Activated CD8-positive, alpha-beta memory T cell treated with anti-CD3 and anti-CD28 coated beads, Interleukin-2, amount 50 U/mL, for 48 hours (primary cell): Measurements from ENCODE around the gene PRKCA.

ENCODE experiments used
- DNase-seq: peaks from one replicate; pipeline ENCODE4 v3.0.0-alpha.2; 2020

The PRKCA gene

DNA sequence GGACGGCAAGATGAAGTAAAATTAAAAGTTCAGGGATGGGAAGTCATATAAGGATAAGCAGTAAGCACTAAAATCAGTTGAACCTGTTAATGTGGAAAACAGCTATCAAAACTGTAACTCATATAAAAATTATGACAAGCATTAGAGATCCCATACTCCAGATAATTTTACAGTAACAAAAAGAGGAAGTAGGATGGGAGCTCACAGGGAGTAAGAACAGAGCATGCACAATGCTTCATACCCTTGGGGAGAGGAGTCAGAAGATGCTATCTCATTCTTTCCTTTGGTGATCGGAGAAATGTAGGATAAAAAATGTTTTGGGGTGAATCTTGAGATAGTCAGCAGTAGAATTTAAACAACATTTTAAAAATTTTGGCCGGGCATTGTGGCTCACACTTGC lies 367.8 kb downstream of the PRKCA start:
- DNase-seq = no peak

GRCh38 chr17:66671156-66671555 lies 368.7 kb downstream of the PRKCA start:
- no peak for DNase-seq

DNA sequence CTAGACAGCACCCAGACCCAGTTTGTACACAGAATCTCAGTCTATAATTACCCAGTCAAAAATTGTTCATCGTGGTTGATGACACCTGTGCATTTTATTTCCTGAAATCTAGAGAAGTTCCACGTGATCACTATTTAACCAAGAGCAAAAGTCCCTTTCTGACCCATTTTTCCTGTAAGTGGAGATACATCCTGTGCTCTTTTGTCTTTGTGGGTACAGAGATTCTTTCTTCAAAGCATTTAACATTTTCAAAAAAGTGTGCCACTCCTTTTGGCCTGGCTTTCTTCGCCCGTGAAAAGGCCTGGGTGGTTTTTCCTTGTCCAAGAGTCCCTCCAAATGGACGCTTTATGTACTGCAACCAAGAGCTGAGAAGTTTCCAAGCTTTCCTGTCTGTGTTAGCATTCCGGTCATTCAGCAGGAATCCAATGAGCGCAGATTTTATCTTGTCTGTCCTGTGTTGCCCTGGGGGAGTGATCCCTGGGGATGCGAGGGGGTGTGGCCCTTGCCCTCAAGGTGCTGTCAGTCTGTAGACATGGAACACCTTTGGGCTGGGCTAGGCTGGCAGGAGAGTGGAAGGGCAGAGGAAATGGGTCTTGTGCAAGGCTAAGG lies 371.4 kb downstream of the PRKCA start:
- peak; percentile 59 for DNase-seq

DNA sequence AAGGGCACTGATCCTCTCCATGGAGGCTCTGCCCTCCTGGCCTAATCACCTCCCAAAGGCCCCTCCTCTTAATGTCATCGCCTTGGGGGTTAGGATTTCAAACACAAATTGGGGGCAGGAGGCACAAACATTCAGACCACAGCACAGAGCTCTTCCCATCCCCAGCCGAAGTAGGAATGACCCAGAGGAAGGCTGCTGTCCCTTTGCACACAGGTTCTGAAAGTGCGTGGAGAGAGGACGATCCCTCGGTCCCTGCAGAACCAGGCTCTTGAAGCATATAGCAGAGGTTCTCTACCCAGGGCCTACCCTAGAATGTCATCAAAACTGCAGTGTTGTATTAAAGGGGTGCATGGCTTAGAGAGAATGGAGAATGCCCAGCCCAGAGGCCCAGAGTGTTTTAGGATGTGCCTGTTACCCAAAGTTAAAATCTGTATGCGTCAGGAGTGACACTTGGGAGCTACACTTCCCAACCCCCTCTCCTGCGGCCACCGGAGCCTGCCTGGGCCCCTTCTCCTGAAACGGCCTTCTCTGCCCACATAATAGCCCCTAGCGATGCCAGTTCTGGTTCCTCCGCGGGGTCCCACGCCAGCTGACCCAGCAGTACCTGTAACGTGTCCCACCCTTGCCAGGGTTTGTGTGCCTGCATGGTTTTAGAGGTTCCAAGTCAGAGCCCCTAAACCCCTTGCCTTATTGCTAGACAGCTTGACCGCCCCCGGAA lies 373.0 kb downstream of the PRKCA start:
- no peak for DNase-seq

- no peak for DNase-seq
Measured at GRCh38 chr17:66675991-66676371, 373.6 kb downstream of the PRKCA start.

GRCh38 chr17:66676421-66676820 lies 374.0 kb downstream of the PRKCA start:
- peak; percentile 48 for DNase-seq

- DNase-seq = peak; percentile 55
Measured at GRCh38 chr17:66677201-66677981, 375.0 kb downstream of the PRKCA start.

DNA sequence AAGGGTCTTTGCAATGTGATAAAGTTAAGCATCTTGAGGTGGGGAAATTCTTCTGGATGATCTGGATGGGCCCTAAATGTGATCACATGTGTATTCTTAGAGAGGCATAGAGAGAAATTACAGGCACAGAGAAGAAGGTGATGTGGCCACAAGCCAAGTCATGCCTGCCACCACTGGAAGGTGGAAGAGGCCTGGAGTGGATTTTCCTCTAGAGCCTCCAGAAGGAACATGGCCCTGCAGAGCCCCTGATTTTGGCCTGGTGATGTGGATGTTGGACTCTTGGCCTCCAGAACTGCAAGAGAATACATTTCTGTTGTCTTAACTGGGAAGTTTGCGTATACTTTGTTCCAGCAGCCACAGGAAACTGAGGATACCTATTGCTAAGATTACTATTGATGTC lies 375.6 kb downstream of the PRKCA start:
- DNase-seq = no peak

DNA sequence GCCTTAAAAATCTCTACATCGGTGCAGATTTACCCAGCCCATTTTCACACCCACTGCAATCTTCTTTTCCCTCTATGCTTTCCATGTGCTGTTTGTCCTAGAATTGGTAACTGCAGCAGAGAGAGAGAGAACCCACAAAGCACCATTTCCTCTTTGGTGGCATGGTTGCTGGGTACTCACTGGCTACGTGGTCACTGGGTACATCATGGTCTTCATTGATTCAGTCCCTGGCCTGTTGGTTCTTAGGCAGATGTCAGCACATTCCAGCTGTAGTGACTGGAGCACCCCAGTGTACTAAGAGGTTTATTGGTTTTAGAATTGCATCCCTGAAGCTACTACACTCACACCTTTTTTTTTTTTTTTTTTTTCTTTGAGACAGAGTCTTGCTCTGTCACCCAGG lies 376.4 kb downstream of the PRKCA start:
- no peak for DNase-seq

- DNase-seq = no peak
Measured at GRCh38 chr17:66679631-66680517, 377.5 kb downstream of the PRKCA start.

DNA sequence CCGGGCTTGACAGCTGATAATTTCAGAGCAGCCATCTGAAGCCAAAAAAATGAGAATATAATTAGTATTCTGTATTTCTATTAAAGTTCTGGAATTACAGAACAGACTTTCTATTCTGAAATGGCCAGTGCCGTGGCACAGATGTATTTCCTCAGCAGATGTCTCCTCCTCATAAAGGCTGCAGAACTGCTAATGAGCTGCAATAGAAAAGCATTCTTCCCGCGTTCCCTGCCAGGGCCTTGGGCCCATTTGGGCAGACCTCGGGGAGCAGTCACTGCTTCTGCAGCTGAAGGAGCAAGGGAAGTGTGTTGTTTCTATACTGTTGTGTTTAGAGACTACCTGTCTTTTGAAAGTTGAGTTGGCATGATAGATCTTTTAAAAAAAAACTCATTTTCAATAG lies 379.9 kb downstream of the PRKCA start:
- DNase-seq = no peak

DNA sequence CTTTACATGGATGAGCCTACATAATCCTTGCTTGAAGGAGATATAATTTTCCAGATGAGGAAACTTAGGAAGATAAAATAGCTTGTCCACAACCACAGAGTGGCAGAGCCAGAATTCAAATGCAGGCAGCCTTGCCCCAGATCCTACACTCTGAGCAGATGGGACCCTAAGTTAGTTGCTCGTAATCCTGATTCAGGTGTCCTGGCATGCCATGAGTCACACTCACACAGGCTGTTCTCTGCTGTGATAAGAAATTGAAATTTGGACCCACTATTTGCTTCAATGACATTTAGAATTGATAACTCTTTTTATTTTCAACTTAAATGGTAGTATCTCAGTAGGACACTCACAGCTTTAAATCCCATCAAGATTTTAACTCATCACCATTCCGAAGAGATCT lies 381.8 kb downstream of the PRKCA start:
- no peak for DNase-seq

GRCh38 chr17:66684731-66685130 lies 382.3 kb downstream of the PRKCA start:
- DNase-seq = no peak

DNA sequence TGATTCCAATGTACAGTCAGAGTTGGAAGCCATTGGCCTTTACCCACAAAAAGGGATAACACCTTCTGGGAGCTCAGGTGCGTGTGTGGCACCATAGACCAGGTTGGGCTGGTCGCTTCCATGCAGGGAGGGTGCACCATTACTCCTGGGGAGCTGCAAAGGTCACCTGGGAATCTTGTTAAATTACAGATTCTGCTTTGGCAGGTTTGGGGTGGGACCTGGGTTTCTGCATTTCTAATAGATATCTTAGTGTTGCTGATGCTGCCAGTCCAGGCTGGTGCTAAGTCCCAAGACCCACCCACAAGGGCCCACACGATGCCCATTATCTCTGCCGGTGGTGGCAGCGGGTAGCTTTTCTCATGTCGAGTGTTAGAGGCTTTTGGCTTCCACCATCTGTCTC lies 384.2 kb downstream of the PRKCA start:
- DNase-seq = no peak

DNA sequence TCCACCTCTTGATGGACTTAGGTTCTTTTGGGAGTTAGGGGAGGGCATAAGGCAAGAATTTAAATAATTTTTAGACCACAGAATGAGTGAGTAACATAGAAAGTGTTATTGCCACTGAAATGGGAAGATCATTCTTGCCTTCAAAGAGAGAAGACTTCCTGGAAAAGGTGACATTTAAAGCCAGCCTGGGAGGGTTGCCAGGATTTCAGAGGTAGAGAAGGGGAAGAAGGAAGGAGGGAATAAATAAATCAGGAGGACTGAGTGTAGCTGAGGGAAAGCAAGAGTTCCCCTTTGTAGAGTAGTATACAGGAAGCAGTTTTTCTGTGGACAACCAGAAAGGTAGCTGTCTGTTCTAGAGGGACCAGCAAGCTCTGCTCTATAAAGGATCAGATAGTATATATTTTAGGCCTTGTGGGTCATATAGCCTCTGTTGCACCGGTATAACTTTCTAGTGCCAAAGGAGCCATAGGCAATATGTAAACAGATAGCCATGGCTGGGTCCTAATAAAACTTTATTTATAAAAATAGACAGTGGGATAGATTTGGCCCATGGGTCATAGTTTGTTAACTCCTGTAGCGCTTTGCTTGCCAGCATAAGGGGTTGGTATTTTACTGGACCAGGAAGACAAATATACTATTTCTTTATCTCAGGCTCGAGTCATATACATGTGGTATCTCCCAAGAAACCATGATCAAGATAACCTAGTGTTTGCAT lies 385.3 kb downstream of the PRKCA start:
- no peak for DNase-seq

DNA sequence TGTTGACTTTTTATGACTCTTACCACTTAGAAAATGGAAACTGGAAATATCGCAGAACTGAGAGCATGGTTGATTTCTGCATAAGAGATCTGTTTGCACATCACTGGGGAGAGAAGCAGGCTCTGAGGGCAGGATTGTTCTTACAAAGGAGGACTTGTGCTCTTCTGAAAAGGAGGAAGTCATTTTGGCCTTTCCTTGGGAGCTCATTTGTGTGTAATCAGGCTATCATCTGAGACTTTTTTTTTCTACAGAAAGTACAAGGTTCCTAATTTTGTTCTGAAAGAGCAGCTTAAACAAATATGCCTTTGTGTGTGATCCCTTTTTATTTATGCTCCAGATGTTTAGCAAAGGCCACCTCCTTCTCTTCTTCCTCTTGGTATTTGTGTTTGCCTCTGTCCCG lies 386.8 kb downstream of the PRKCA start:
- no peak for DNase-seq

GRCh38 chr17:66690166-66690565 lies 387.8 kb downstream of the PRKCA start:
- DNase-seq = no peak

GRCh38 chr17:66691644-66692420 lies 389.4 kb downstream of the PRKCA start:
- no peak for DNase-seq

DNA sequence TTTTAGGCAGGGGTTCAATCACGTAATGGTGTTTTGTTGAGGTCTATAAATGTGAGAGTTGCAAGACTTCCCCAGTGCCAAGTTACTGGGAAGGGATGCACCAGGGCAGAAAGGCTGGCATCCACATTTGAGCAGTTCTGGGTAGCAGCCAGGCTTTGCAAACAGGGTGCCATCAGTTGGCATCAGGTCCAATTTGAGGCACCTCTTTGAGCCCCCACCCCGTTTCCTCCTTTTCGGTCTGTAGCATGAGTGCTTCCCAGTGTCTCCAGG lies 389.9 kb downstream of the PRKCA start:
- DNase-seq = no peak

- DNase-seq = no peak
Measured at GRCh38 chr17:66695098-66695497, 392.7 kb downstream of the PRKCA start.

GRCh38 chr17:66698270-66698669 lies 395.9 kb downstream of the PRKCA start:
- DNase-seq = no peak

- DNase-seq = no peak
Measured at GRCh38 chr17:66701462-66701861, 399.0 kb downstream of the PRKCA start.
